ENCODE results near the gene GNG14. TPM values are rescaled to one million over a fixed set of nuclear protein-coding genes. Genes with fewer than 3 reads are reported as not detected.

GNG14 gene
- total and polyA plus RNA-seq, 2 of the 13 experiments (the other 11 are each of a cell fraction or from before 2014, with no cell fraction given), result not detected

DNA sequence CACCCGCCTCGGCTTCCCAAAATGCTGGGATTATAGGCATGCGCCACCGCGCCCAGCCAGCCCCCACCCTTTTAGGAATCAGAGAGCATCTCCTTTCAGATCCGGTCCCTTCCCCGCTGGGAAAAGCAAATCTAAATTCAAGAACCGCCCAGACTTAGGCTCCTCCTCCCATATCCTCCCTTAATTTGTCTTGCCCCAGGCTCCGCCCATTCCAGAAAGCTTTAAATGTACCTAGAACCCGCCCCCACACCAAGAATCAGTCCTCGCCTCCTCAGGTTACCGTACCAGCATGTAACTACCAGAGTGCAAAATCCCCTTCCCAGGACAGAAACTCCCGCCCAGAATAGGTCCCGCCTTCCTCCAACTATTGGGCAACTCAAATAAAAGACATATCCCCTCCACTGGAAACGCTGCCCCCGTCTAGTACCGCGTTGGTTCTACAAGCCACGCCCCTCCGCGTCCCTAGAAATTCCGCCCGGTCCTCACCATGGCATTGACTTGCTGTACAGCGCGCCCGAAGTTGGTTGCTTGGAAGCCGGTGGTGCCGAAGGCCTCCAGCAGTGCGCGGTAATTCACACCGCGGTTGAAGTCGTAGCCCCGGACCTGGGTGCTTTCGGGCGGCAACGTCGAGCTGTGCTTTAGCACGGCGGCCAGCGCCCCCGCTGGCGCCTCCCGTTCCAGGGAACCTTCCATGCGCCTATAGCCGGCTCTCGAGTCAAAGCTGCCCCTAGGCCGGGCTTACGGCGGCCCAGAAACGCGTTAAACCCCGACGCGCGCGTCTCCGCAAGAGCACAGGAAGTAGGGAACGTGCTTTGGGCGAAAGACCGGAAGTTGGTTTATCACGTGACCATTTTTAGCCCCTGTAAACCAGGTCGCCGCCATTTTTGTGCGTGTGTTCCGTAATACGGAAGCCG, 6.5 kb upstream of the GNG14 start, which contains the start of gene DHPS (continued):
- TF ChIP-seq, protein P1, sequence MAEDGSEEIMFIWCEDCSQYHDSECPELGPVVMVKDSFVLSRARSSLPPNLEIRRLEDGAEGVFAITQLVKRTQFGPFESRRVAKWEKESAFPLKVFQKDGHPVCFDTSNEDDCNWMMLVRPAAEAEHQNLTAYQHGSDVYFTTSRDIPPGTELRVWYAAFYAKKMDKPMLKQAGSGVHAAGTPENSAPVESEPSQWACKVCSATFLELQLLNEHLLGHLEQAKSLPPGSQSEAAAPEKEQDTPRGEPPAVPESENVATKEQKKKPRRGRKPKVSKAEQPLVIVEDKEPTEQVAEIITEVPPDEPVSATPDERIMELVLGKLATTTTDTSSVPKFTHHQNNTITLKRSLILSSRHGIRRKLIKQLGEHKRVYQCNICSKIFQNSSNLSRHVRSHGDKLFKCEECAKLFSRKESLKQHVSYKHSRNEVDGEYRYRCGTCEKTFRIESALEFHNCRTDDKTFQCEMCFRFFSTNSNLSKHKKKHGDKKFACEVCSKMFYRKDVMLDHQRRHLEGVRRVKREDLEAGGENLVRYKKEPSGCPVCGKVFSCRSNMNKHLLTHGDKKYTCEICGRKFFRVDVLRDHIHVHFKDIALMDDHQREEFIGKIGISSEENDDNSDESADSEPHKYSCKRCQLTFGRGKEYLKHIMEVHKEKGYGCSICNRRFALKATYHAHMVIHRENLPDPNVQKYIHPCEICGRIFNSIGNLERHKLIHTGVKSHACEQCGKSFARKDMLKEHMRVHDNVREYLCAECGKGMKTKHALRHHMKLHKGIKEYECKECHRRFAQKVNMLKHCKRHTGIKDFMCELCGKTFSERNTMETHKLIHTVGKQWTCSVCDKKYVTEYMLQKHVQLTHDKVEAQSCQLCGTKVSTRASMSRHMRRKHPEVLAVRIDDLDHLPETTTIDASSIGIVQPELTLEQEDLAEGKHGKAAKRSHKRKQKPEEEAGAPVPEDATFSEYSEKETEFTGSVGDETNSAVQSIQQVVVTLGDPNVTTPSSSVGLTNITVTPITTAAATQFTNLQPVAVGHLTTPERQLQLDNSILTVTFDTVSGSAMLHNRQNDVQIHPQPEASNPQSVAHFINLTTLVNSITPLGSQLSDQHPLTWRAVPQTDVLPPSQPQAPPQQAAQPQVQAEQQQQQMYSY (CRISPR knock-in tag; IDR thresholded peaks at IDR 0.05), result no peak
- TF ChIP-seq HNRNPLL (IDR thresholded peaks at IDR 0.05; ENCODE audit: low read depth, low read length, poor library complexity, severe bottlenecking) (peak; percentile 67), ZNF460 (CRISPR knock-in tag; IDR thresholded peaks at IDR 0.05; ENCODE audit: borderline replicate concordance) (no peak), ZNF224 (CRISPR knock-in tag; IDR thresholded peaks at IDR 0.05) (peak; percentile 51; the same call in 1 of the 2 replicates), FOXC1 (CRISPR knock-in tag; IDR thresholded peaks at IDR 0.05; ENCODE audit: borderline replicate concordance) (peak; percentile 69; the same call in 1 of the 2 replicates), YY1 (IDR thresholded peaks at IDR 0.05; ENCODE audit: insufficient read depth, insufficient replicate concordance, low read depth, low read length) (peak; percentile 96), FOXK2 (IDR thresholded peaks at IDR 0.05) (peak; percentile 69), NCOR1 (IDR thresholded peaks at IDR 0.05; ENCODE audit: borderline replicate concordance, low read length) (no peak), CHD2 (IDR thresholded peaks at IDR 0.05; ENCODE audit: low read depth, low read length) (peak; percentile 74), ASH2L (IDR thresholded peaks at IDR 0.05; ENCODE audit: insufficient read length, low read depth, low read length) (peak; percentile 86), ZSCAN9 (CRISPR knock-in tag; IDR thresholded peaks at IDR 0.05; ENCODE audit: borderline replicate concordance) (0 out of 2 replicates have a peak, but pooled peaks have one; percentile 32)
- TF ChIP-seq, protein P2, sequence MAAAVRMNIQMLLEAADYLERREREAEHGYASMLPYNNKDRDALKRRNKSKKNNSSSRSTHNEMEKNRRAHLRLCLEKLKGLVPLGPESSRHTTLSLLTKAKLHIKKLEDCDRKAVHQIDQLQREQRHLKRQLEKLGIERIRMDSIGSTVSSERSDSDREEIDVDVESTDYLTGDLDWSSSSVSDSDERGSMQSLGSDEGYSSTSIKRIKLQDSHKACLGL (CRISPR knock-in tag; IDR thresholded peaks at IDR 0.05), result peak; percentile 77
- TF ChIP-seq, protein P3, sequence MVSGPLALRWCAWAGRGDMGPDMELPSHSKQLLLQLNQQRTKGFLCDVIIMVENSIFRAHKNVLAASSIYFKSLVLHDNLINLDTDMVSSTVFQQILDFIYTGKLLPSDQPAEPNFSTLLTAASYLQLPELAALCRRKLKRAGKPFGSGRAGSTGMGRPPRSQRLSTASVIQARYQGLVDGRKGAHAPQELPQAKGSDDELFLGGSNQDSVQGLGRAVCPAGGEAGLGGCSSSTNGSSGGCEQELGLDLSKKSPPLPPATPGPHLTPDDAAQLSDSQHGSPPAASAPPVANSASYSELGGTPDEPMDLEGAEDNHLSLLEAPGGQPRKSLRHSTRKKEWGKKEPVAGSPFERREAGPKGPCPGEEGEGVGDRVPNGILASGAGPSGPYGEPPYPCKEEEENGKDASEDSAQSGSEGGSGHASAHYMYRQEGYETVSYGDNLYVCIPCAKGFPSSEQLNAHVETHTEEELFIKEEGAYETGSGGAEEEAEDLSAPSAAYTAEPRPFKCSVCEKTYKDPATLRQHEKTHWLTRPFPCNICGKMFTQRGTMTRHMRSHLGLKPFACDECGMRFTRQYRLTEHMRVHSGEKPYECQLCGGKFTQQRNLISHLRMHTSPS (CRISPR knock-in tag; IDR thresholded peaks at IDR 0.05; ENCODE audit: low read depth), result no peak
